ENCODE measurements around the gene CDH20. TPM values are rescaled to one million over a fixed set of nuclear protein-coding genes. Genes with fewer than 3 reads are reported as not detected.

The CDH20 gene
- total and polyA plus RNA-seq, 2 of the 4 experiments (the other 2 are of a cell fraction), result not detected

DNA sequence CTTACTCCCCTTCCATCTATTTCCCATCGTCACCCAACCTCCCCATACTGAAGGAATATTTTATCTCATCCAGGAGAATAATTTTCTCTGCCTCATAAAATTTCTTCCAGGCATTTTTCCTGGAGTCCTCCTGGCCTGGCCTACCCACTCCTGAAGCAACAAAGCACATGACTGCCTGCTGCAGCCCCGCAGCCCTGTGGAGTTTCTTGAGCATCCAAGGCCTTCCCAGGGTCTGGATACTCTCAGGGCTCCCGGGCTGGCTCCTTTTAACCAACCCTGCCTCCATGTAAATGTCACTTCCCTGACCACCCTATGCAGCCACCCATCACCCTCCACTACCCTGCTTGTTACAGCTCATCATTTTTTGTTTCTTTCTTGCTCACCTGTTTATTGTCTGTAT lies 64.0 kb downstream of the CDH20 start:
- Histone ChIP-seq H3K4me2 (ENCODE audit: low read depth, low read length) (no peak overlapping the region), H3K9ac (ENCODE audit: low read depth, low read length) (no peak overlapping the region), H3K9me1 (ENCODE audit: insufficient read depth, low read length) (no peaks in the 10 kb centered on the region; the same call in 1 of the 2 replicates), H4K8ac (ENCODE audit: low read depth in 2 of 2, low read length in 2 of 2) (no peak overlapping the region), H3K4me3 (ENCODE audit: insufficient read depth, low read depth, low read length) (no peak overlapping the region), H3K14ac (replicated peaks; ENCODE audit: low read depth, low read length) (no peak overlapping the region), H2BK15ac (ENCODE audit: low read depth, low read length) (no peak overlapping the region), H3K79me1 (ENCODE audit: low read depth in 1 of 2, low read length in 2 of 2) (no peaks in the 10 kb centered on the region), H2AK5ac (ENCODE audit: low read depth, low read length) (no peak overlapping the region), H3K4ac (ENCODE audit: low read depth, low read length) (no peak overlapping the region), H3K18ac (ENCODE audit: low read depth, low read length) (no peak overlapping the region), H2AFZ (replicated peaks; ENCODE audit: low read length, poor library complexity) (no peak overlapping the region), H2AK9ac (replicated peaks; ENCODE audit: low read depth, low read length, poor library complexity) (no peak overlapping the region), H4K20me1 (ENCODE audit: insufficient read depth, low read length) (no peaks in the 10 kb centered on the region), H3K23ac (ENCODE audit: low read depth, low read length) (no peak overlapping the region), H2BK20ac (ENCODE audit: low read depth, low read length) (no peak overlapping the region), H3K9me3 (ENCODE audit: control insufficient read depth, insufficient read depth, low read length) (no peaks in the 10 kb centered on the region), H3K4me1 (ENCODE audit: control insufficient read depth, insufficient read depth, low read length) (peaks cover 3% of the 10 kb centered on the region; the same call in 1 of the 2 replicates), H3K56ac (ENCODE audit: extremely low read depth, insufficient read depth, low read length) (no peak overlapping the region), H2BK120ac (ENCODE audit: low read depth, low read length) (no peak overlapping the region), H3K36me3 (ENCODE audit: control insufficient read depth, insufficient read depth, low read length) (no peaks in the 10 kb centered on the region), H4K5ac (ENCODE audit: low read depth, low read length) (no peak overlapping the region), H4K91ac (ENCODE audit: insufficient read depth, low read depth, low read length) (no peak overlapping the region), H3K27me3 (ENCODE audit: control insufficient read depth, insufficient read depth, low read length) (no peaks in the 10 kb centered on the region), H2BK5ac (ENCODE audit: low read depth, low read length, poor library complexity, severe bottlenecking) (no peak overlapping the region), H3K27ac (ENCODE audit: insufficient read depth, low read length) (no peak overlapping the region)
- dilution Hi-C loops (cut with HindIII; ENCODE audit: low sequenced_read_pairs, unreplicated experiment) (no loop called here), intact Hi-C loops (cut with micrococcal nuclease) (no loop called here), in situ Hi-C loops (cut with MboI; ENCODE audit: low sequenced_read_pairs) (no loop called here)
- BruUV-seq (replicated peaks), result no TSS peak
- ATAC-seq (ENCODE audit: low read depth) (no peak), DNase-seq (no peak)
- WGBS, 2 experiments (ENCODE audit: extremely low coverage in 2 of 2, insufficient read length in 1 of 2), result 53% methylated on average over 2 of the region's 3 CpGs; no CpG with 5 or more reads in 1 of the 2 experiments
- TF ChIP-seq POLR2A (IDR thresholded peaks at IDR 0.05; ENCODE audit: low read depth, low read length) (no peak), RAD21 (IDR thresholded peaks at IDR 0.05; ENCODE audit: low read length) (no peak), ELK1 (IDR thresholded peaks at IDR 0.05; ENCODE audit: borderline replicate concordance, low read depth, low read length) (no peak), FOS (IDR thresholded peaks at IDR 0.05; ENCODE audit: low read depth, low read length) (no peak), CHD1 (IDR thresholded peaks at IDR 0.05; ENCODE audit: low read depth, low read length) (no peak), MAZ (IDR thresholded peaks at IDR 0.05; ENCODE audit: borderline replicate concordance, low read depth, low read length) (no peak), RCOR1 (IDR thresholded peaks at IDR 0.05; ENCODE audit: insufficient replicate concordance, low read length) (no peak), CTCF (conservative IDR thresholded peaks at IDR 0.05; ENCODE audit: low read depth, low read length) (no peak), MXI1 (IDR thresholded peaks at IDR 0.05; ENCODE audit: borderline replicate concordance, low read depth, low read length) (no peak), RFX5 (IDR thresholded peaks at IDR 0.05; ENCODE audit: low read depth, low read length) (no peak), NFE2L2 (IDR thresholded peaks at IDR 0.05; ENCODE audit: low read depth, low read length) (no peak), CEBPB (IDR thresholded peaks at IDR 0.05; ENCODE audit: low read depth, low read length) (no peak), BHLHE40 (IDR thresholded peaks at IDR 0.05; ENCODE audit: low read depth, low read length) (no peak), MAFK (IDR thresholded peaks at IDR 0.05; ENCODE audit: low read depth, low read length) (no peak), SMC3 (IDR thresholded peaks at IDR 0.05; ENCODE audit: low read depth, low read length) (no peak)
- TF ChIP-seq, protein P1, sequence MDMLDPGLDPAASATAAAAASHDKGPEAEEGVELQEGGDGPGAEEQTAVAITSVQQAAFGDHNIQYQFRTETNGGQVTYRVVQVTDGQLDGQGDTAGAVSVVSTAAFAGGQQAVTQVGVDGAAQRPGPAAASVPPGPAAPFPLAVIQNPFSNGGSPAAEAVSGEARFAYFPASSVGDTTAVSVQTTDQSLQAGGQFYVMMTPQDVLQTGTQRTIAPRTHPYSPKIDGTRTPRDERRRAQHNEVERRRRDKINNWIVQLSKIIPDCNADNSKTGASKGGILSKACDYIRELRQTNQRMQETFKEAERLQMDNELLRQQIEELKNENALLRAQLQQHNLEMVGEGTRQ (IDR thresholded peaks at IDR 0.05; ENCODE audit: low read depth, low read length), result no peak
- ChIA-PET CTCF (no interaction called here), POLR2A (ENCODE audit: unreplicated experiment) (no interaction called here)
